NCI-H82 treated with DMSO at 0.1 percent for 48 hours (cell line): ENCODE results near the gene LRFN4.

Experiments used
- DNase-seq: peaks from one replicate; lab custom pipeline; 2025; ENCODE audit not compliant: unreplicated experiment; lab: John Stamatoyannopoulos, UW

Gene LRFN4

GRCh38 chr11:66870131-66870530 lies 13.3 kb downstream of the LRFN4 start:
- DNase-seq: no peak

DNA sequence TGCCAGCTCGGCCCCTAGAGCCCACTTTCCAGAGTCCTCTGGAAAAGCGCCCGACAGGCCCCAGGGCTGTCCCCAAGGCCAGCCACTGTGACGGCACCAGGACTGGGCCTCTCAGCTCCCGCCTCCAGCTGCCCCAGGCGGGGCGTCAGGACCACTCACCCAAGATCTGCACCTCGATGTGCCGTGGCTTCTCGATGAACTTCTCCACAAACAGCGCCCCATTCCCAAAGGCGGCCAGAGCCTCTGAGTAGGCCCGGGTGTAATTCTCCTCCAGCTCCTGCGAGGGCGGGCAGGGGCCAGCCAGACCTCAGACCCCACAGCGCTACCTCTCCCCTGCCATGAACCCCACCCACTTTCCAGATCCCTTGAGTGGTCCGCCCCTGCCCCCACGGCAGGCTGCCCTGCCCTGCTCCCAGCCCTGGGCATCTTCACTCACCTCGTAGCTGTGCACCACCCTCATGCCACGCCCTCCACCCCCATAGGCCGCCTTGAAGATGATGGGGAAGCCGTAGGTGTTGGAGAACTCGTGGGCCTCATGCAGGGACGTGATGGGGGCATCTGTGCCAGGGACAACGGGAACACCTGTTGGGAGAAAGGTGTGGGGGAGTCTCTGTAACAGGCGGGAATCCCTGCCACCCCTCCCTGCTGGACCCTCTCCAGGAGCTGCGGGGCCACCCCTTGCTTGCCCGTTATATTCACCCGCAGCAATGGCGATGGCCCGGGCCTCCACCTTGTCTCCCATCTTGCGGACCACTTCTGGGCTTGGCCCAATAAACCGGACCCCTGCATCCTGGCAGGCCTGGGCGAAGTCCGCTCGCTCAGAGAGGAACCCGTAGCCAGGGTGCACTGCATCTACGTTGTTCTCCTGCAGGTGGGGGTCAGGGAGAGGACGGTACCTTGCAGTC lies 14.0 kb downstream of the LRFN4 start:
- DNase-seq: no peak

DNA sequence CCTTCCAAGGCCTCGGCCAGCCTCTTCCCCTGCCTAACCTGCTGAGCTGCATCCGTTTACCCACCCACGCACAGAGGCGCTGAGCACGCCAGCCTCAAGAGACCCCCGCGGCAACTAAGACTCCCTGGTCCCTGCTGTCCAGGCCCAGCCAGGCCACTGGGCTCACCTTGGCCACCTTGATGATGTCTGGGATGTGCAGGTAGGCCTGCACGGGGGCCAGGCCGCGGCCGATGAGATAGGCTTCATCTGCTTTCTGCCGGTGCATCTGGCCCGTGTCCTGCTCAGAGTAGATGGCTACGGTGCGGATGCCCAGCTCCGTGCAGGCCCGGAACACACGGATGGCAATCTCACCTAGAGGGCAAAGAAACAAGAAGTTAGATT lies 14.6 kb downstream of the LRFN4 start:
- no peak for DNase-seq

DNA sequence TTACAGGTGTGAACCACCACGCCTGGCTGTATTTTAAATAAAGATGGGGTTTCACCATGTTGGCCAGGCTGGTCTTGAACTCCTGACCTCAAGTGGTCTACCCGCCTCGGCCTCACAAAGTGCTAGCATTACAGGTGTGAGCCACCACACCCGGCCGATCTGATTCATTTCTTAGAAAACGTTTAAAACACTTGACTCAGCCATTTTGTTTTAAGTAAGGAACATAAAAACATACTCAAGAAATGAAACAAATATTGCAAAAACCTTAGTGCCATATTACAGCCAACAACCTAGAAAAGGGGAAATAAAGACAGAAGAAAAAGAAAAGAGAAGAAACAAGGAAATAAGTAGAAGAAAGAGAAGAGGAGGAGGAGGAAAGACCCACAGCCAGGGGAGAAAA lies 17.4 kb downstream of the LRFN4 start:
- no peak for DNase-seq

GRCh38 chr11:66875378-66875777 lies 18.5 kb downstream of the LRFN4 start:
- no peak for DNase-seq

DNA sequence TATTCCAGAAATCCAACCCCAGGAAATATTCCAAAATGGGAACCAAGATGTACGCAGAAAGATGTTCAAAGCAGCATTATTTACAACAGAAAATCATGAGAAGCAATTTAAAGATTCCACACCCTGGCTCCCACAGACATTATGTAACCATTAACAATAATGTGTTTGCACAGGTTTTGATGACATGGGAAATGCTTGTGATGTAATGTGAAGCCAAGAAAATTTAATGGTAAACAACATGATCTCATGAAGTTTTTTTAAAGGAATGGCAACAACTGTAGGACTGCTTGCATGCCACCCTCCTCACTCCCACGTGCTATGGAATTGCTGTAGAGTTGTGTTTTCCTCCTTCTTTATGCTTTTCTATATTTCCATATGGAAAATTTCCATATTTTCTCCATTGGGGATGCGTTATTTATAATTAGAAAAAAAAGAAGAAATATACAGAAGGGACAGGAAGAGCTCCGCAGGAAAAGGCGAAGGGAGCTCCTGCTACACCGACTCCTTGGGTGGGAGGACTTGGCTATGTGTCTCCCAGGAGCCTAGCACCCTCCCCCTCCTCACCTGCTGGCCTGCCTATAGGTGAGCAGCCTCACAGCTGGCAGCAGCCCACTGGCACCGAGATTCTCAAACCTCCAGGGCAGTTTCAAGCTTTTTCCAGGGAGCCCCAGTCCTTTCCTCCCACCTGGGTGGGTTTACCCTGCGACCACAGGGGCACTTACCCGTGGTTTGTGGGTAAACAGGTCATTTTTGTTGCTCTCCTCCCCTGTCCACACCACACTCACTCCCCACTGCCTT lies 20.9 kb downstream of the LRFN4 start:
- DNase-seq: no peak

DNA sequence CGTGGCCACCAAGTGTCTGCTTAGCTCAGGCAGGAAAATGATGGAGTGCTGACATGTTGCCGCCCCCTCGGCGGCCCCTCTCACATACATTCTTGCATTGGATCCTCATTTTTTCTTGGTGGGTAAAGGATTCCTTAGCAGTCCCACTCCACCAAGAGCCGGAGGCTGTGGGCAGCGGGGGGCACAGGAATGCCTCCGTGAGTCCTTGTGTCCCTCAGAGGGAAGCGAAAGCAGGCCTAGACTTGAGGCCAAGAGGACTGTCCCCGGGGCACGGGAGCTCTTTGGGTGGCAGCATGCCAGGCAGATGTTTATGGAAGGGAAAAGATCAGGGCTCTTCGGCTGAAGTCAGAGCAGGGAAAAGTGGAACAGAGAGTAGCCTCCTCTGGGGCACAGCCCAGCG lies 21.6 kb downstream of the LRFN4 start:
- no peak for DNase-seq

GRCh38 chr11:66879000-66879399 lies 22.1 kb downstream of the LRFN4 start:
- DNase-seq: no peak

DNA sequence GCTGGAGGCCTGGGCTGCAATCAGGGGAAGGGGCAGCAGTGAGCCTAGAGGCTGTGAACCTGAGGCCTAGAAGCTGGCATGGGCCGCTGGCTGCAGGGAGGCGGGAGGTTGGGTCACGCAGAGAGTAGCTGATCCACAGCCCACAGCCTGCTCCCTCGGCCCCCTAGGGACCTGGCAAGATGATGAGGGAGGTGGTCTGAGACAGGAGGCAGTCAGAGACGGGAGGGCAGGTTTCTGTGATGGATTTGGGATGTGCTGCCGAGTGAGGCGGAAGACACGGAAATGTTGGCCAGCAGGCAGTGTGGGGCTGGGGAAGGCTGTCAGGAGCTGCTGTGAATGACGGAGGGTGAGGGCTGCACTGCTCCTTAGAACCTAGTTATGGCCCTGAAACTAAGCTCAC lies 22.7 kb downstream of the LRFN4 start:
- DNase-seq: no peak

GRCh38 chr11:66879999-66880398 lies 23.1 kb downstream of the LRFN4 start:
- no peak for DNase-seq

DNA sequence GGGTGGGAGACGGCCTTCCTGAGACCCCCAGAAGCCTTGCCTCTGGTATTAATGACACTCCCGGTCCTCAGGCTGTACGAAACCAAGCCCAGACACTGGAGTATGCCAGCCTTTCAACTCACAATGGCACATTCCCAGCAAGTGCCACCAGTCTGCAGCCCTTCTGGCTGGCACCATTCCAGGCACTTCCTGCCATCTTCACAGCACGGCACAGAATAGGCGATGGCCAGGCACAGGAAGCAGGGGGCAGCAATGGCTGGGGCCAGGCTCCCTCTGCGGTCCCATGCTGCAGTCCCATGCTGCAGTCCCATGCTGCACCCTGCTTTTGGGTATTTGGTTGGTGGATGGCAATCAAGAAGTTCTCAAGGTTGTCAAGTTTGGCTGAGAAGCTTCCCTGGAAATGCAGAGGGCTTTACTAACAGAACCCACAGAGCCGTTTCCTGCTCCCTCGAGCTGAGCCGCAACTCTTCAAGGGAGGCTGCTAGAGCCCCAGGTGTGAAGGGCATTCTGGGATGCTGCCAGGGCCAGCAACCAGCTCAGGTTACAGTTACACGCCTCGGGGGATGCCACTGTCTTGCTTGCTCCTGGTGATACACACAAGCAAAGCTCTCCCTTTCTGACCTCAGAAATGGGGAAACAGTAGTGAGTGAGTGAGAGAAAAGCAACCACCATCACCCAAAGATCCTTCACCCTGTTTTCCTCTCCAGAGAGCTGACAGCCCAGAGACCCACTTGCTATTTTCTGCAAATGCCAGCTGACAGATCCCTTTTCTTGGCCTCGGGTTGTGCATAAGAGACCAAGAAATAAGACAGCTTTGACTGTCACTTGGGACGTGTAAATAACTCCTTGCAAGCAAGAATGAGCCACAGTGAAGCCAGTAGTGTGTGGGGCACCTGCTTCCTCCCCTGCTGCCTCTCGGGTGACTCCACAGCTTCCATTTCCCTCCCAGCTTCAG lies 23.9 kb downstream of the LRFN4 start:
- no peak for DNase-seq

- DNase-seq: no peak
Observed at GRCh38 chr11:66881451-66881835, 24.6 kb downstream of the LRFN4 start.

DNA sequence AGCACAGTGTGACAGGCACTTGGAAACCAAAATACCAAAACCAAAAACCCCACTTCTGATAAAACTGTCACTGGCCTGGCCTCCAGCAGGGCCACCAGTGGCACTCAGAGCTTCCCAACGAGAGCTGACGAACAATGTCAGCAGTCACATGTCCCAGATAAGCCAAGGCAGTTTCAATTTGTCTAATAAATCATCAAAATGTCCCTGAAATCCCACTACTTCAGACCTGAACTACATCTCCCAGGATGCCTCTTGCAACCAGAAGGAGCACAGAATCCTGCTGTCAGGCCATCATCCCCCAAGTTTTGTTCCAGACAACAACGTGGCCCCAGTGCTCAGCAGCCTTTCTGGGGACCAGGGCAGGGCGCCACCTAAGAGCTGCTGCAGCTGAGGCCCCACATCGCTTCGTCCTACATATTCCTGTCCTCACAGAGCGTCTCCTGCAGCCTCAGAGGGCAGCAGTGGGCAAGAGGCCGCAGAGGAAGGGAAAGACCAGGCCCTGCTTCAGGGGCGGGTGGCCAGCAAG lies 25.1 kb downstream of the LRFN4 start:
- no peak for DNase-seq

DNA sequence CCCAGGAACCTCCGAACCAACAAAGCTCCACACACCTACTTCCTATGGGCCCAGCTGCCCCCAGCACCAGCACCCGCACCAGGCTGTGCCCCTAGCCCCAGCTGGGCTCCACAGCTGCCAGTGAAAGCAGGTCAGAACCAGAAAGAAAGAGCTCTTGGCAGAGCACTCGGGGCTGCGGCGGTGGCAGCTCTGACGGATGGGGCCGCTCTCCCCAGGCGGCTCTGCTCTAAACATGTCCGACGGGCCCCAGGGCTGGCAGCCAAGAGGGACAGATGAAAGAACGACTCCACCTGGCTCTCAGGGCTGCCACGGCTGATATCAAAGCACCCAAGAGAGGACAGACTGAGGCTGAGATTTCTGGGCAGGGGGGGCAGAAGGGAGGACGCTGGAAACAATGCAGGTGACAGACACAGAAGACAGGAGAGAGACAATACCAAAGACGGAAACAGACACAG lies 25.7 kb downstream of the LRFN4 start:
- DNase-seq: no peak

DNA sequence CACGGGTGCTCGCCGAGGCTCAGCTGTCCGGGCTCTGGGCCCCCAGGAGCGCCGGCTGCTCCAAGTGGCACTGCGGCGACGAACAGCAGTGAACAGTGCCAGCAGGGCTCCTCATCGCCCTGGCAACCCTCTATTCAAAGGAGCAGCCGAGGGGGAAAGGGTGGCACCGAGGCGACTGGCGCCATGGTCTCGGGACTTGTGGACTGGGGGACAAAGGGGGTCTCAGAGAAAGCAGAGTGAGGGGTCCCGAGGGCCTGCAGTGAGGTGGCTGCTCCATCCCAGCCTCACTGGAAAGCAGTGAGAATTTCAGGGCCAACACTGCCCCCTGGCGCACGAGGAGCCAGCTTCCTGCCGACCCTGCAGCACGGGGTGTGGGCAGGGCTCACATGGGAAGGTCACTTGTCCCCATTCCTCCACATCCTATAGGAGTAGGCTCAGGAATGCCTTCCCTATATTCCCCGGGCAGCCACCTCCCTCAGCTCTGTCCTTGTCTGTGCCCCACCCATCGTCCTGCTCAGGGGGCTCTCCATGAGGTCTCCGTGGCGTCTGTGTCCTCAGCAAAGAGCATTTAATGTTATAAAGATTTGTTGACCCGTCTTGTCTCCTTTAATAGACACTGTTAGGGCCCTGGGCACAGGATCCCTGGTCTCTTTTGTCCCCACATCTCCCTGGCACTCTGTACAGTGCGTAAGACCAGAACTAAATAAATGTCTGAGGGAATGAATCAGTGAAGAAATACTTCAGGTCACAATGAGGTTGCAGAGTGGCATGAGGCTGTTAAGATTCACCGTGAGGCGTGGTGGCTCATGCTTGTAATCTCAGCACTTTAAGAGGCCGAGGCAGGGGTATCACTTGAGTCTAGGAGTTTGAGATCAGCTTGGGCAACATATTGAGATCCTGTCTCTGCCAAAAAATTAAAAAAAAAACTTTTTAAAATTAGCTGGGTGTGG lies 26.4 kb downstream of the LRFN4 start:
- DNase-seq: no peak

DNA sequence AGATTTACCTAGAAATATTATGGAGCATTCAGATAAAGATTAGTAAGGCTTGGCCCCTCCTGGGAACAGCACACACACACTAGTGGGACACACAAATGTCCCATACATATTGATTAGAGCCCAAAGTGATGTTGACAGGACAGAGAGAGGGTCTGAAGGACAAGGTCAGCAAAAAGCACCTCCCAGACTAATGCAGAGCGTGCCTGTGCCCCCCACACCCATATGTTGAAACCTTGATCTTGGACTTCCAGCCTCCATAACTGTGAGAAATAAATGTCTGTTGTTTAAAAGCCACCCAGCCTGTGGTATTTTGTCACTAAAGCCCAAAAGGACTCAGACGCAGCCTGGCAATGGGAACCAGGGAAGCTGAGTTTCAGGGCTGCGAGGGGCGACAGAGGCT lies 27.6 kb downstream of the LRFN4 start:
- no peak for DNase-seq

- no peak for DNase-seq
Observed at GRCh38 chr11:66885469-66885868, 28.6 kb downstream of the LRFN4 start.

GRCh38 chr11:66885950-66886440 lies 29.1 kb downstream of the LRFN4 start:
- DNase-seq: no peak

DNA sequence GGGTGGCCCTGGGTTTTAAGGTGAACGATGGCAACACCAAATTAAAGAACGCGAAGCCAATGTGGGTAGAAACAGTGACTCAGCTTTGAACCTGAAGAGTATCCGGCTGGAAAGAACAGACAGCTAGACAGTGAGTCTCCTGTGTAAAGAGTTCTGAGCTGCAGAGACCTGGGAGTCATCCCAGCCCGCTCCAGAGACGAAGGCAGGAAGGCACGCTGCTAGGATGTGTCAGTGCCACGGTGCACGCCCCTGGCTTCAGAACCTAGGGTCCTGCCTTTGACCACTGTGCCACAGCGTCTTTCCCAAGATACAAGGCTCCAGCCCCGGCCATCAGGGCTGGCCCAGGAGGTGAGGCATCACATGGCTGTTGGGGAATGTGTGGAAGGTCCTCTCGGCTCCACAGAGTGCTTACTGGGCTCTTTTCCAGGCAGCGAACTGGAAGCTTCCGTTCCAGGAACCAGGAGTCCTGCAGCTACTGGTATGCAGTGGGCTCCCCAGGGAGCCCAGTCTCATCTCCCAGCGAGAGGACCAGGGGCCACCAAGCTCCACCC lies 29.9 kb downstream of the LRFN4 start:
- no peak for DNase-seq
